KOPT-K1 (cell line): ENCODE results near the gene OXA1L.
"Not testable (repeated sequence)": the region's sequence is repeated elsewhere in the genome, so short reads cannot be mapped to it uniquely, and the experiment has no call there.

Experiments
- H3K27ac ChIP-seq: fragments of 200-600 bp; sonication (generic); 2 replicates; pipeline ENCODE4 v1.5.1; 2016; ENCODE audit warnings: antibody characterized with exemption, mild to moderate bottlenecking, low read depth, low read length; ENCODE audit not compliant: poor library complexity, severe bottlenecking
- H3K36me3 ChIP-seq: fragments of 200-600 bp; sonication (generic); 2 replicates; pipeline ENCODE4 v1.5.1; 2017; ENCODE audit warnings: antibody characterized with exemption, mild to moderate bottlenecking, low read length, moderate library complexity; ENCODE audit not compliant: insufficient read depth
- H3K9me3 ChIP-seq: fragments of 200-600 bp; sonication (generic); 2 replicates; pipeline ENCODE4 v1.5.1; 2017; ENCODE audit warnings: antibody characterized with exemption, low read length, mild to moderate bottlenecking; ENCODE audit not compliant: insufficient read depth, poor library complexity, severe bottlenecking

The OXA1L gene

DNA sequence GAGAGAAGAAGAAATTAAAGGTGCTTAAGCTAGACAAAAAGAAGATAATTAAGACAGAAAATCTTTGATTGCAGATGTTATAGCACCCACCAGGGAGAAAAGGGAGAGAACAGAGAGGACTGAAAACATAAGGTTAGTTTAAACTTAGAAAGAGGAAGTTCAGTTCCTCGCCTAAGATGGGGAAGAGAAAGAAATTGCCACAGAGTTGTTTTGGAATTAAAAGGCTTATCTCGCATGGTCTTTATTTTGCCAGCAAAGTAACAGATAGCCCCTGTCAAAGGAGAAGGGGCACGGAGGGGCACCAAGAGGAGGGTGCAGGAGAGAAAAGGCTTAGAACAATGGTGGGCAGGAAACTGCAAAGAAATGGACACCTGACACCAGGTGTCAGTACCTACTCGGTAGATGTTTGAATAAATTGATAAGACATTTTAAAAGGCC lies 17.8 kb upstream of the OXA1L start:
- no peaks in the 10 kb centered on the region for H3K9me3 ChIP-seq
- no peak overlapping the region for H3K27ac ChIP-seq
- no peaks in the 10 kb centered on the region for H3K36me3 ChIP-seq

DNA sequence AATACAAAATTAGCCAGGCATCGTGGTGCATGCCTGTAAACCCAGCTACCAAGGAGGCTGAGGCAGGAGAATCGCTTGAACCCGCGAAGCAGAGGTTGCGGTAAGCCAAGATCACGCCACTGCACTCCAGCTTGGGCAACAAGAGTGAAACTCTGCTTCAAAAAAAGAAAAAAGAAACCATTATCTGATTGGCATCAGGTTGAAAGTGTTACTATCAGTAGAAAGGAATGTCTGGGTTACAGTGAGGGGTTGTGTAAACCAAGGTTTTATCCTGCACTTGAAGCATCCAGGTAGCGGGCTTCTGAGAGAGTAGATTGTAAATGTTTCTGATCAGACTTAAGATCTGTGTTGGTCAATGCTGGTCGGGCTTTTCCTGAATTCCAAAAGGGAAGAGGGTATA lies 14.1 kb upstream of the OXA1L start:
- H3K27ac ChIP-seq = no peak overlapping the region

DNA sequence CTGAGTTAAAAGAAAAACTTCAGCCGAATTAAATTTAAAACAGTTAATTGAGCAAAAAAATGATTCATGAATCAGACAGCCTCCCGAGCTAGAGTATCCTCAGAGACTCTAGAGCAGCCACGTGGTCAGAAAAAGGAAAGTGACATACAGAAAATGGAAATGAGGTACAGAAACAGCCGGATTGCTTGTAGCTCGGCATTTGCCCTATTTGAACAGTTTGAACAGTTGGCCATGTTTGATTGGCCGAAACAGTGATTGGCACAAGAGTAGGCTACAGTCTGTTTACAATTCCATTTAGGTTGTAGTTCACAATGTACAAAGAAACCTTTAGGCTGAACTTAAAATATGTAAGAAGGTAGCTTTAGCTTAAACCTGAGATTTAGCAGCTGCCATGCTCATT lies 12.9 kb upstream of the OXA1L start:
- H3K9me3 ChIP-seq = no peaks in the 10 kb centered on the region
- H3K27ac ChIP-seq = no peak overlapping the region
- no peaks in the 10 kb centered on the region for H3K36me3 ChIP-seq

More for the DNA sequence above, 14.1 kb upstream of the OXA1L start:
- Histone ChIP-seq H3K9me3 (no peaks in the 10 kb centered on the region), H3K36me3 (no peaks in the 10 kb centered on the region)

DNA sequence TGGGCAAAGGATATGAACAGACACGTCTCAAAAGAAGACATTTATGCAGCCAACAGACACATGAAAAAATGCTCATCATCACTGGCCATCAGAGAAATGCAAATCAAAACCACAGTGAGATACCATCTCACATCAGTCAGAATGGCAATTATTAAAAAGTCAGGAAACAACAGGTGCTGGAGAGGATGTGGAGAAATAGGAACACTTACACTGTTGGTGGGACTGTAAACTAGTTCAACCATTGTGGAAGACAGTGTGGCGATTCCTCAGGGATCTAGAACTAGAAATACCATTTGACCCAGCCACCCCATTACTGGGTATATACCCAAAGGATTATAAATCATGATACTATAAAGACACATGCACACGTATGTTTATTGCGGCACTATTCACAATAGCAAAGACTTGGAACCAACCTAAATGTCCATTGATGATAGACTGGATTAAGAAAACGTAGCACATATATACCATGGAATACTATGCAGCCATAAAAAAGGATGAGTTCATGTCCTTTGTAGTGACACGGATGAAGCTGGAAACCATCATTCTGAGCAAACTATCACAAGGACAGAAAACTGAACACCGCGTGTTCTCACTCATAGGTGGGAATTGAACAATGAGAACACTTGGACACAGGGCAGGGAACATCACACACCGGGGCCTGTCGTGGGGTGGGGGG lies 8.4 kb upstream of the OXA1L start:
- H3K27ac ChIP-seq, H3K36me3 ChIP-seq: not testable (repeated sequence)
- peaks cover 11% of the 10 kb centered on the region for H3K9me3 ChIP-seq

DNA sequence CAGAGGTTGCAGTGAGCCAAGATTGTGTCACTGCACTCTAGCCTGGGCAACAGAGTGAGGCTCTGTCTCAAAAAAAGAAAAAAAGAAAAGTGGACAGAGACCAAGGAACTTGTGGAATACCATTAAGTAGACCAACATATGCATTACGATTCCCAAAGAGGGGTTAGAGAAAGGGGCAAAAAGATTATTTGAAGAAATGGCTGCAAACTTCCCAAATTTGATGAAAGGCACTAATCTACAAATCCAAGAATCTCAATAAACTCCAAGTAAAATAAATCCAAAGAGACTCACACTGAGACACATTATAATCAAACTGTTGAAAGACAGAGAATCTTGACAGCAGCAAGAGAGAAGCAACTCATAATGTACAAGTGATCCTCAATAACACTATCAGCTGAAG lies 4.8 kb upstream of the OXA1L start:
- Histone ChIP-seq H3K27ac (no peak overlapping the region), H3K36me3 (no peaks in the 10 kb centered on the region)

GRCh38 chr14:22764382-22764781 lies 2.1 kb upstream of the OXA1L start:
- H3K36me3 ChIP-seq = peaks cover 10% of the 10 kb centered on the region
- peaks cover 11% of the 10 kb centered on the region for H3K9me3 ChIP-seq
- no peak overlapping the region for H3K27ac ChIP-seq

More for the DNA sequence above, 4.8 kb upstream of the OXA1L start:
- peaks cover 11% of the 10 kb centered on the region for H3K9me3 ChIP-seq

DNA sequence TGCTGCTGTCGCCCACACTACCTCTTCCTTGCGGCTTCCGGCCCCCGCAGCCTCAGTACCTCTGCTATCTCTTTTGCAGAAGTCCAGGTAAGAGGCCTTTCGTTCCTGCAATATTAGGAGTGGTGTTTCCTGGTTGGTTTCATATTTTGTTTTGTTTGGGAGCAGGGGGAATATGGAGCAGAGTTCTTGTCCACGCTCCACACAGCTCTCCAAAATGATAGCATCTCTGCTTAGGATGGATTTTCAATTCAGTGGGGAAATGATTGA lies 768 bp downstream of the OXA1L start:
- peak overlapping the region; percentile 82 for H3K27ac ChIP-seq
- H3K9me3 ChIP-seq = no peaks in the 10 kb centered on the region
- H3K36me3 ChIP-seq = peaks cover 36% of the 10 kb centered on the region

- peaks cover 52% of the 10 kb centered on the region for H3K36me3 ChIP-seq
- no peaks in the 10 kb centered on the region for H3K9me3 ChIP-seq
- H3K27ac ChIP-seq = no peak overlapping the region
Observed at GRCh38 chr14:22768947-22769346, 2.5 kb downstream of the OXA1L start.

DNA sequence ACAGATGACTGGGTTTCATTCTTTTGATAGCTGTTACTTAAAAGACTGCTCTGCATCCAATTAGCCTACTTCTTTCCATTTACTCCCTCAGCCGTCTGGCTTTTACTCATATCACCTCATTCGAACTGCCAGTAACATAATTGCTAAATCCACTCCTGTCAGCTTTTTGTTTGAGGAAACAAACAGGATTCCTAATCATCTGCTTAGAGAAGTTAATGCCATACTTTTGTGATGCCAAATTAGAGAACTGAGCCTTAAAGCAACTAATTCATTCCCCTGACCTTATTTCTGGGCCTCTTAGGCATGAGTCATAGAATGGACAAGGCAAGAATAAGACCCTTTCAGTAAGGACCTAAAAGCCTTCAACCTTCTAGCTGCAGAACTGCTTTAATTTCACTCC lies 2.9 kb downstream of the OXA1L start:
- Histone ChIP-seq H3K27ac (no peak overlapping the region), H3K36me3 (peaks cover 57% of the 10 kb centered on the region), H3K9me3 (no peaks in the 10 kb centered on the region)

DNA sequence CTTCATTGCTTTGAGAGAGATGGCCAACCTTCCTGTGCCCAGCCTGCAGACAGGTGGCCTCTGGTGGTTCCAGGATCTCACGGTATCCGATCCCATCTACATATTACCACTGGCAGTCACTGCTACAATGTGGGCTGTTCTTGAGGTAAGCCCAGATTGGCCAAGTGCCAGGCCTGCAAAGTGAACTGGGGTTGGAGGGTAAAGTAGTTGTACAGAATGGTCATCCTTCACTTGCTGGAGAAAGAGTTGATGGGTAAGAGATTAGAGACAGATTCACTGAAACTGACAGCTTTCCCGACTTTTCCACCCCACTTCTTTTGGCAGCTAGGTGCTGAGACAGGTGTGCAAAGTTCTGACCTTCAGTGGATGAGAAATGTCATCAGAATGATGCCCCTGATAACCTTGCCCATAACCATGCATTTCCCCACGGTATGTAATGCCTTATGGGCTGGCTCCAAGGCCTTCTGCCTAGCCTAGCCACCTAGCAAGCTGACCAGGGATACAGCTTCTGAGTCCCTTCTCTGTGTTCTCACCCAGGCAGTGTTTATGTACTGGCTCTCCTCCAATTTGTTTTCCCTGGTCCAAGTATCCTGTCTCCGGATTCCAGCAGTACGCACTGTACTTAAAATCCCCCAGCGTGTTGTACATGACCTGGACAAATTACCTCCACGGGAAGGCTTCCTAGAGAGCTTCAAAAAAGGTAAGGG lies 4.1 kb downstream of the OXA1L start:
- peaks cover 68% of the 10 kb centered on the region for H3K36me3 ChIP-seq
- H3K27ac ChIP-seq = no peak overlapping the region
- no peaks in the 10 kb centered on the region for H3K9me3 ChIP-seq

- Histone ChIP-seq H3K36me3 (peaks cover 68% of the 10 kb centered on the region), H3K27ac (no peak overlapping the region), H3K9me3 (no peaks in the 10 kb centered on the region)
Observed at GRCh38 chr14:22772725-22773124, 6.2 kb downstream of the OXA1L start.

GRCh38 chr14:22773162-22774010 lies 6.9 kb downstream of the OXA1L start:
- Histone ChIP-seq H3K36me3 (peaks cover 66% of the 10 kb centered on the region), H3K9me3 (no peaks in the 10 kb centered on the region), H3K27ac (no peak overlapping the region)

GRCh38 chr14:22774011-22774706 lies 7.7 kb downstream of the OXA1L start:
- H3K27ac ChIP-seq = no peak overlapping the region
- H3K36me3 ChIP-seq = peaks cover 61% of the 10 kb centered on the region
- H3K9me3 ChIP-seq = no peaks in the 10 kb centered on the region

- Histone ChIP-seq H3K27ac (no peak overlapping the region), H3K9me3 (no peaks in the 10 kb centered on the region), H3K36me3 (peaks cover 40% of the 10 kb centered on the region)
Observed at GRCh38 chr14:22776215-22776614, 9.7 kb downstream of the OXA1L start.

DNA sequence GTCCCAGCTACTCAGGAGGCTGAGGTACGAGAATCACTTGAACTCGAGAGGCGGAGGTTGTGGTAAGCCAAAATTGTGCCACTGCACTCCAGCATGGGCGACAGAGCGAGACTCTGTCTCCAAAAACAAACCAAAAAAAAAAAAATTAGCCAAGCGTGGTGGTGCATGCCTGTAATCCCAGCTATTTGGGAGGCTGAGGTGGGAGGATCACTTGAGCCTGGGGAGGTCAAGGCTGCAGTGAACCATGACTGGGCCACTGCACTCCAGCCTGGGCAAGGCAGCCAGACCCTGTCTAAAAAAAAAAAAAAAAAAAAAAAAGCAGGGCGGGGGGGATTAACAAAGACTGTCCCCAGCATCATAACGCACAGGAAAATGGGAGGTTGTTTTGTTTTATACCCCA lies 10.4 kb downstream of the OXA1L start:
- H3K27ac ChIP-seq, H3K9me3 ChIP-seq: not testable (repeated sequence)

More for the DNA sequence above, 10.4 kb downstream of the OXA1L start:
- peaks cover 34% of the 10 kb centered on the region for H3K36me3 ChIP-seq
